Measurements from ENCODE around the gene GET4.
"Not testable (repeated sequence)": the region's sequence is repeated elsewhere in the genome, so short reads cannot be mapped to it uniquely, and the experiment has no call there.

GET4 gene

DNA sequence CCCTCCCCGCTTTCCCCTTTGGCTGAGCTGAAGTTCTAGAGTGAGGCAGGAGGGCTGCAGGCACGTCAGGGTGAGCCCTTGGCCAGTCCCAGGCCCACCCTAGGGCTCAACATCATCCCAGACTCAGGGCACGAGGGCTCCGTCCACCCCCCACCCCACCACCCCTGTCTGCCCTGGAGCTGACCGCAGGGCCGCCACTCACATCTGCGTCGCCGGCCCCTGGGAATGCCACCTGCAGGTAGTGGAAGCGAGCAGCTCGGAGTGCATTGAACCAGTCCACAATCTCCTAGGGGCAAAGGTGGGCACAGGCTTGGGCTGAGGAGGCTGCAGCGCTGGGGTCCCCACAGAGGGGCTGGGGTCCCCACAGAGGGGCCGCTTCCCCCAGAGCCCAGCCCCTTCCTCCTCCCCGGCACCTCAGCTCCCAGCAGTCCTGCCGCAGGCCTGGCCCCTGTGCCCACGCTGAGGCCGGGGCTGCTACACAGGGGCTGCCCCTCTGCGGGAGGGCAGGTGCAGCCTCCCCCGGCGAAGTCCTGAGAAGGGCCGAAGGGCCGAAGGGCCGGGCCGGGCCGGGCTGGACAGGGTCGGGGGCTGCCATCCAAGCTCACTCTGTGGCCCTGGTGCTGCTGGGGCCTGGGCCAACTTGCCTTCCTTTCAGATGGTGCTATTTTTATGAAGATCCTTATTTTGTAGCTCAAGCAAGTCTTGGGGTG is 24.1 kb downstream of the GET4 start:
- DNase-seq: no peak

DNA sequence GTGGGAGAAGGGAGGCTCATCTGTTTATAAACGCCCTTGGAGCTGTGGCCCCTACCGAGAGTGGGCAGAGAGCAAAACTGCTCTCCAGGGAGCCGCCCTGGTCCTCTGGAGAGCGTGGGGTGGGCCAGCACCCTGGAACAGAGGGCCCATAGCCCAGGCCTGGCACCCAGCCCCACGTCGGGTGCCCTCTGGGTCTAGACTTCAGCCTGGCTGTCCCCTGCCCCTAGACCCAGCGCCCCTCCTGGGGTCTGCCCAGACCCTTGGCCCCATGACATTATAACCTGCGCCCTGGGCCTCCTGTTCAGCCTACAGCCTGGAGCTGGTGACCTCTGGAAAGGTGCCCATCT is 24.7 kb downstream of the GET4 start:
- no peak for DNase-seq

DNA sequence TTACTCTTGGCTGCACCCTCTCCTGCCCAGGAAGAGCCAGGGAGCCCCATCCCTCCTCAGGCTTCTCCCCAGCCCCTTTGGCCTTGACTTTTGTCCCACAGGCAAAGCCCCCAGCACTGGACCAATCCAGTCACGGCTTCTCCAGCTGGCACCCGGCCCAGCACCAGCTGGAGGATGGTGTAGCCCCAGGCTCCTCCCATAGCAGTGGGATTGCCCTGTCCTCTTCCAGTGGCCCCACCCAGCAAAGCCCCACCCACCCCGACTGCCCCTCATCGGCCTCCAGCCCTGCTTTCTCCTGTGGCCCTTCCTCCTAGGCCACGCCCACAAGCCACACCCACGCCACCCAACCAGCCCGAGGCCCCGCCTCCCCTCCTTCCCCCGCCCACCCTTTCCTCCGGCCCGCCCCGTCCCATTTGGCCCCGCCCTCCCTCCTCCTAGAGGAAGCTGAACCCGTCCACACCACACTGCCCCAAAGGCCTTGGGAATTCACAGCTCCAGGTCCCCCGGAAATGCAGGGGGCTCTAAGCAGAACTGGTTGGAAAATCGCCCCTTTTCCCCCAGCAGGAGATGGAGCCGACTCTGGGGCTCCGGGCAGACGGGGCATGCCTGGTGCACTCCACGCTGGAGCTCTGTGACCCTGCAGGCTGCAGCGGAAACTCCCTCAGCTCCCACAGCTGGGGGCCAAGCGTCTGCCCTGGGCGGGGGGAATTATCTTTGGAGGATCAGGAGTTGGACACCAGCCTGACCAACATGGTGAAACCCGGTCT is 25.2 kb downstream of the GET4 start:
- peak; percentile 94 for DNase-seq

DNA sequence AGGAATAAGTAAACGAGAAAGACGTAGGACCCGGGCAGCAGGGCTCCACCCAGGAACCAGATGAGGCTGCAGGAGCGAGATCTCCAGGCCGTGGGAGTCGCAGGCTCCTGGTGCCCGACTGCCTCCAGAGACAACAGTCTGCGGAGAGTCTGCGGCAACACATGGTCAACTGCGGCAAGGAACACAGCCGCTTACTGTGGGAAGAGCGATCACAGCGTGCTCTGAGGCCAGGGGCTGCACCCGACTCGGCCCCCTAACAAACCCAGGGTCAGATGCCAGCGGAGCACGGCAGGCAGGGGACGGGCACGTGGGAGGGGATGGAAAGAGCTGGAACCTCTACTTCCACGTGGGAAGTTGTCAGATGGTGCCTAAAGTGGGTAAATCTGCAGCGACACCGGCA is 26.6 kb downstream of the GET4 start:
- DNase-seq: no peak

DNA sequence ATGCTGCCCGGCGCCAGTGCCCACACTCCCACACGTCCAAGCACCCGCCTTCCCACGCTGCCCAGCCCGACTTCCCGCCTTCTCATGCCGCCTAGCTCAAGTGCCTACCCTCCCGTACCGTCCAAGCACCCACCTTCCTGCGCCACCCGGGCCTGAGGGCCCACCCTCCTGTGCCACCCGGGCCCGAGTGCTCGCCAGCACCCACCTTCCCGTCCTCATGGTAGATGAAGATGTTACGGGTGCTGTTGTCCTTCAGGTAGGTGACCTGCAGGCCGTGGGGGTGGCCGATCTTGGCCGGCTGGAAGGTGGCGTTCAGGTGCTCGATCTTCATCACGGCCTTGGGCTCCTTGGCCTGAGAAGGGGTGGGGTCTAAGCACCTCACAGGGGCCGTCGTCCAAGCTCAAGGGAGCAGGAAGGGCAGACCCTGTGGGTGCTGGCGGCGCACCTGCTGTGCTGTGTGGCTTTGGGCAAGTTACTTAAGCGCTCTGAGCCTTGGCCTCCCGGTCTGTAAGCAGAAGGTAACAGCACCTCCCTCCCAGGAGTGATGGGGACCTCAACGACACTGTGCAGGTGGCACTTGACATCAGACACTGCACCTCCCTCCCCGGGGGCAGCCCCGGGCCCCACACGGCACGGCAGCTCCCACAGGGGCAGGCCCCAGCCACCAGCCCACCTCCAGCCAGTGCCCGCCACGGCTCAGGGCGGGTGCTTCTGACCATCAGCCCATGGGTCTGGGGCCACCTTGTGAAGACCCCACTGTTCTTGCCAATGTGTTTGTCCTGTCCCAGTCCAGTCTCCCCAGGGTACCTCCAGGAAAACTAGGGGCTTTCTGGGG is 27.8 kb downstream of the GET4 start:
- DNase-seq: no peak

DNA sequence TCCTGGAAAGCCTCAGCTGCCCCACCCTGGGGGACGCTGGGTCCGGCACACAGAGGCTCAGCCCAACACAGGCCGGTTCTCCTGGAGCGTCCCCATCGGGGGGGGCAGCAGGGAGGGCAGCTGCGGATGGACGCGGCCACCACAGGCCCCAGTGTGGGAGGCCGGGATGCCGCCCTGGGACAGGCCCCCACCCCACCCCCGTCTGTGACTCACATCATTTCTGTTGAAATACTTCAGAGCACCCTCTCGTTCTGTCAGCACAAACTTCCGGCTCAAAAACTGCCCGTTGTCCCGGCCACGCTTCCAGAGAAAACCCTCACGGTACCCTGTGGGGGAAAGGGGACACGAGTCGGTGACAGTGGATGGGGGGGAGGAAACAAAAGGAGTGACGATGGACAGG is 28.5 kb downstream of the GET4 start:
- DNase-seq: peak; percentile 56

DNA sequence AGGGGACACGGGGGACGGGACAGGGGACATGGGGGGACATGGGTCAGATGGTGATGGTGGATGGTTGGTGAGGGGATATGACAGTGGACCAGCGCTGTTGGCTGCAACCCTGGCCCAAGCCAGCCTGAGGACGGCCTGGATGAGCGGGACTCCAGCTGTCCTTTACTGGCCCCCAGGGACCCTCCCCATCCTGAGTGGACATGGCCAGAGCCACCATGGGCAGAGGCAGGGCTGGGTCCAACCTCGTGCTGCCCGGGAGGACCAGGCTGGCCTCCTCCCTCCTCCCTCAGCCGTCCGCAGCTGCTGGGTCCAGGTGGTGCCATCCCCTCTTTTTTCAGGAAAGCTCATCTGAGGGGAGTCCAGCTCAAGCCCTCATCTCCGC is 30.4 kb downstream of the GET4 start:
- DNase-seq: no peak

DNA sequence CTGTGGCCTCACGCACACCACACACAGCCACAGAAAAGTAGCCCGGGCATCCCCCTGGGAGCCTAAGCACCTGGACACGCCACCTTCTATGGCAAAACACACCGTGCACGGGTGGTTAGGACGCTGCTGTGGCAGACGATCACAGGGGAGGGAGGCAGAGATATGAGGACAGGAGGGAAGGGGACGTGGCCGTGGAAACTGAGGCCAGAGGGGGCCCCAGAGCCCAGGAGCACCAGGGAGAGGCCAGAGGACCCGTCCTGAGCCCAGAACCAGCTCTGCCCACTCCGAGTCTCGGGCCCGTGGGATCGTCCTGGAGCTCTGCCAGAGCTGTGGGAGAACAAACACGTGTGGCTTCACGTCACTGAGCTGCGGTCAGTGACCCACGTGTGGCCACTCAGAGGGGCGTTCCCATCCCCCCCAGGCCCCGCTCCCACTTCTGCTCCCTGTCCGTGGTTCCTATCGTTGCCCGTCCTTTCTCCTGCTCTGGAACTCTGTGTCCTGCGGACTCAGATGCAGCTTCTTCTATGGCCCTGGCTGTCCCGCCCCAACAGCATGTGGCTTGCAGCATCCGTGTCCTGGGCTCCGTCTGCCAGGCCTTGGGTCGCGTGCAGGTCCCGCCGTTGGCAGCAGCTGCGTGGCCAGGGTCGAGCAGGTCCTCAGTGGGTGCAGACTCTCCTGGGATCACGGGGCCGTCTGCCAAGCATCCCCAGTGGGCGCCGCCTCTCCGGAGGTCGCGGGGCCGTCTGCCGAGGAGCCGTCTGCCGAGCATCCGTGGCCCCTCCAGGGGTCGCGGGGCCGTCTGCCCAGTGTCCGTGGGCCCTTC is 31.0 kb downstream of the GET4 start:
- DNase-seq: no peak

DNA sequence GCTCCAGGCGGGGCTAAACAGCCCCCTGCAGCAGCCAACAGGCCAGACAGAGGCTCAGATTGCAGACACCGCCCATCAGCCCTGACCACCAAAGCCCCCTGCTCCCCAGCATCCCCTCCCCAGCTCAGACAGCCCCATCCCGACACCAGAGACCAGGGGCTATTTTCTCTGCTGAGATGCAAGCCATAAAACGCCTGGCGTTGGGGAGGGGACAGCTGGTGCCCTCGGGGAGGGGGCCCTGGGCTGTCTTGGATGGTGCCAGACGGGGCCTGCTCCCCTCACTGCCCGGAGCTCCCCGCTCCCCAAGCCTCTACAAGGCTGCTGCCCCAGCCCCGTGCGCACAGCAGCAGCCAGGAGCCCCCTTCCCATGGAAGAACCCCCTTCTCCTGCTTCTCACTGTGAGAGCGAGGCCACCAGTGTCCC is 31.8 kb downstream of the GET4 start:
- DNase-seq: no peak

DNA sequence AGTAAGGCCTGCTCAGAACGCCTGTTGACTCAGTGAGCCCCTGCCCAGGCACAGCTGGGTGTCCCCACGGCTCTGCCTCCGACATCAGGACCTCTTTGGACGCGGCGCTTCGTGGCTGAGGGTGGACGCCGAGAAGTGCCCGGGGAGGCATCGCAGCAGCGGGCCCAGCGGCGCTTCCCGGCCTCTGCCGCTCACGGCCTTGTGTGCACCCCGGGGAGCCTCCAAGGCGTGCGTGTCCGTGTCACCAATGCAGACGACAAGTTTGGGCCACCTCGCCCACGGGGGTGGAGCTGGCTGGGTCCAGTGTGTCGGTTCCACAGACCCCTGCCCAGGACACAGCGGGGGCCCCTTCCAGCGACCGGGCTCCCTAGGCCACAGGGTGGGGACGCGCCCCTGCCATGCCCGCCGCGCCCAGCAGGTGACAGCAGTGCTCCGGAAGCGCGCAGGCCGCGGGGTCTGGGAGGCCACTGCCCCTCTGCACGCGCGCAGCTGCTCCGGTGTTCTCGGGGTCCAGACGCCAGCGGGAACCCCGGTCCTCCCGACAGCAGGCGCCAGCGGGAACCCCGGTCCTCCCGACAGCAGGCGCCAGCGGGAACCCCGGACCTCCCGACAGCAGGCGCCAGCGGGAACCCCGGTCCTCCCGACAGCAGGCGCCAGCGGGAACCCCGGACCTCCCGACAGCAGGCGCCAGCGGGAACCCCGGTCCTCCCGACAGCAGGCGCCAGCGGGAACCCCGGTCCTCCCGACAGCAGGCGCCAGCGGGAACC is 32.4 kb downstream of the GET4 start:
- not testable (repeated sequence) for DNase-seq

DNA sequence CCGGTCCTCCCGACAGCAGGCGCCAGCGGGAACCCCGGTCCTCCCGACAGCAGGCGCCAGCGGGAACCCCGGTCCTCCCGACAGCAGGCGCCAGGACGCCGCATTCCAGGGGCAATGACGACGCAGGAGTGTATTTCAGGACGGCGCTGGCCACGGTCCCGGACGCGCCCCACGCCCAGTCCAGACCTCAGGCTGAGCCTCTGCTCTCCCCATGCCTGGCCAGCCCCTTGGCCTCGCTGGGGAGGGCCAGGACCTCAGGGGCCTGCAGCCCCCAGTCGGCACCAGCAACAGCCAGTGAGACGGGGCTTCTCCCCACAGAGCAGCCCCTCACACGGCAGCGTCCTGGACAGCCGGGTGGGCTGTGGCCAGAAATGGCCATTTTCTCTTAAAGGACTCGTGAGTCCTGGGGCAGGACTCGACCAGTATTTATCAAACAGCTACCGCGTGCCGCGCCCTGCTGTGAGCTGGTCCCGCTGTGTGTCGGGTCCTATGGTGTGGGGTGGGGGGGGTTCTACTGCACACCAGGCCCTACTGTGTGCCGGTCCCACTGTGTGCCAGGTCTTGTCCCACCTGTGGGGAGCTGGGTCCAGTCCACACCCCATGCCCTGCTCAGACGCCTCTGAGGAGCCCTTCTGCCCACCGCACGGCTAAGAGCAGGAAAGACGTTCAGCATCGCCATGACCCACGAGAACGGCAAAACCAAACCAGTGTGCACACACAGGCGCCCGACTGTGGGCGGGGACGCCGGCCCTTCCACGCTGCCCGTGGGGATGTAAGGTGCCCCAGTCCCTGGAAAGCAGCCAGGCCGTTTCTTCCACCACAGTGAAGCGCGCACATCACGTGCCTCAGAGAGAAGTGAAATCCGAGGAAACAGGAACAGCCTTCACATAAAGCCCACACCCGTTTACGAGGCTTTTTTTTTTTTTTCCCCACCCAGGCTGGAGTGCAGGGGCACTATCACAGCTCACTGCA is 33.3 kb downstream of the GET4 start:
- no peak for DNase-seq

DNA sequence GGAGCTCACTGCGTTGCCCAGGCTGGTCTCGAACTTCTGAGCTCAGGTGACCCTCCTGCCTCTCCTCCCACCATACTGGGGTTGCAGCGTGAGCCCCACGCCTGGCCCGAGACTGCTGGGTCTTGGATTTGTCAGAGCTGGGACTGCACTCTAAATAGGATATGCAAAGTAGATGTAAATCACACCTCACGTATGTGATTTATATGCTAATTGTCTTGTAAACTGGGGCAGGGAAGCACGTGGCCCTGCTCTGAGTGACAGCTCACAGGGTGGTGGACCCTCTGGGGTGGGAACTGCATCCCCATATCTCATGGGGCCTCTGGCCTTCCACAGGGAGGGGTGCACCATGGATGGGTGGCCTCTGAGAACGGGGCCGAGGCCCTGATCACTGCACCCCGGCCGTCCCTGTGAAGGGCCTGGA is 34.1 kb downstream of the GET4 start:
- DNase-seq: no peak

DNA sequence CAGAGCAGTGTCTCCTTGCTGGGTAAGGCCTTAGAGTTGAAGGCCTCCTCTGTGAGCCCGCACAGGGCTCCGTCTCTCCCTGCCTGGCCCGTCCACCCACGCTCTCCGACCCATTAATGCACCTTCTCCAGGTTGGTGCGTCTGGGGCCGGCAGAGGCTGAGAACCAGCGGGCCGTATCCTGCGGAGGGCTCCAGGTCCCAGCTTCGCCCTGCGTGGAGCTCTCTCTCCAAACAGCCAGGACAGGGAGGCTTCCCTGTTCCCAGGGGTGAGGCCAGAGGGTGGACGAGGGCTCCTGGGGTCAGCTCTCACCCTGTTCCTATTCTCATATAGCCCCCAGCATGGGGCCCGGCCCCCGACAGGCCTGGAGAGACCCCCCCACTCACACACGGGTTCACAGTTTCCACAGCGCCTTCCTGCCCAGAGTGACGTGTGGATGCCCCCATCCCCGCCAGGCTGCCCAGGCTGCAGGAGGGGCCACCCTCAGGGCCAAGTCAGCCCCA is 34.6 kb downstream of the GET4 start:
- no peak for DNase-seq

DNA sequence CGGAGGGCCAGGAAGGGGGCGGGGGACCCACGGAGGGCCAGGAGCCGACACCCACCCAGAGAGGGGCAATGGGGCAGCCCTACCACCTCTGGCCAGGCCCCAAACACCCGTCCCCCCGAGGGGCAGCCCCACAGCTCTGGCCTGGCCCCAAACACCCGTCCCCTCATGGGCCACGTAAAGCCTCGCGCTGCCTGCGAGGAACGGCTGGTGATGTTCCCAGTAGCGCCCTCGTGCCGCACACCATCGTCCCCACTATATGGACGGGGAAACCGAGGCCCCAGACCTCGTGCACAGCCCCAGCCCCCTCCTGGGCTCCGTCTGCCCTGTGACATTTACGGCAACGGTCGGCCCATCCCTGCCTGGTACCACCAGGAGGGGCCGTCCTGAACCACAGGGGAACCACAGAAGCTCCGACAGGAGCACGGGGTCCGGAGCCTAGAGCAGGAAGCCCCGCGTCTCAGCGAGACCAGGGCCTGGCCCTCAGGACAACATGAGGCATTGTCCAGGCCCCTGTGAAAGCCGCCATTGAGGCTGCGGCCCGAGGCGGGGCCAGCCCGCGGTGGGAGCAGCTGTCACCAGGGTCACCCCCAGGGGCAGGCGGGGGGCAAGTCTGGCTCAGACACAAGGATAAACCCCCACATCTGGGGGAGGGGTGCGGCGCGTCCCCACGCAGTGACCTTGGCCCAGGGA is 35.6 kb downstream of the GET4 start:
- DNase-seq: no peak

DNA sequence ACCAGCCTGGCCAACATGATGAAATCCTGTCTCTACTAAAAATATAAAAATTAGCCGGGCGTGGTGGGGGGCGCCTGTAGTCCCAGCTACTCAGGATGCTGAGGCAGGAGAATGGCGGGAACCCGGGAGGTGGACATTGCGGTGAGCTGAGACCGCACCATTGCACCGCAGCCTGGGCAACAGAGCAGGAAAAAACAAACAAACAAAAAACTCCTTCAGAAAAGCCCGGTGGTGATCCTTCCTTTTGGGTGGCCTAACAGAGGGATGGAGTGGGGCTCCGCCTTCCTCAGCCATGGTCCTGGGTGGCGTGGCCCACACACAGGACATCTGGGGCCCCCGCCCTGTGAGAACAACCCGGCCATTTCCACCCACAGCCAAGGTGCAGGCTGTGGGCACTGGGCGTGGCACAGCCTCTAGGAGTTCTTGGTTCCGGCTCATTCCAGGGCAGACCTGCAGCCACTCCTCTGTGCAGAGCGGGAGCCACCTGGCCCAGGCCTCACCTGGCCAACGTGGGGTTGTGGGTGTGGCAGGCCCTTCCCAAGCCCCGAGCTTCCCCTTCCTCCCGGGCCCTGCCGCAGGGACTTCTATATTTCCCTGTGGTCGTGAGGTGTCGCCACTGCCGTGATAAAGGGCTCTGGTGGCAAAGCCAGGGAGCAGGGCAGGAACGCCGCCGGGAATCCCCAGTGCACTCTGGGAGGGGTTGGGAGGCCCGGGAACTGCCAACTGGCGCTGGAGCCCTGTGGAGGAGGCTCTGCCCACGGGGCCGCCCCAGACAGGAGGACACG is 37.6 kb downstream of the GET4 start:
- no peak for DNase-seq

DNA sequence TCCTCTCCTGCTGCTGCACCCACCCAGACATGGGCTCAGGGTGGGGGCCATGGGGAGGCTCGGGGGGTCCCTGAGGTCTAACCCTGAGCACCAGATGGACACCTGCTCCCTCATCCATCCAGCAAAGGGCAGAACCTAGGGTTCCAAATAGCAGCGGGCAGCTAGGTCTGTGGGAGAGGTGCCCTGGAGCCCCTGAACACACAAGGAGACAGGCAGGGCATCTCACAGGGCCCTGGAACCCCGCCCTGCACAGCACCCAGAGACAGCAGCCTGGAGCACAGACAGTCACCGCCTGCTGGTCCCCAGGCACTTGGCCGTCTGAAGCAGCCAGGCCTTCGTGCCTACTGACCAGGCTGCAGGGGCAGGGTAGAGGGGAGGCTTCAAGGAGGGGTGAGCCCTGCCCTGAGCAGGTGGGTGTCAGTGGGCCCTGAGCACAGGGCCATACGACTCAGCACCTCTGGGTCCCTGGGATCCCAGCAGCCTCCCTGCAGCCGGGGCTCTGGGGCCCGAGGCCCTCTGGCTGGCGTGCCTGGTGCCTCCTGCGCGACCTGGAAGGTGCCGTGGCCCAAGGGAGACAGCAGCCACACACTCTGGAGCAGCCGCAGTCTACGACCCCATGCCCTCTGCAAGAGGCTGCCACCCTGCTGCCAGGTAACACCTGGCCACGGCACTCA is 38.3 kb downstream of the GET4 start:
- DNase-seq: no peak

DNA sequence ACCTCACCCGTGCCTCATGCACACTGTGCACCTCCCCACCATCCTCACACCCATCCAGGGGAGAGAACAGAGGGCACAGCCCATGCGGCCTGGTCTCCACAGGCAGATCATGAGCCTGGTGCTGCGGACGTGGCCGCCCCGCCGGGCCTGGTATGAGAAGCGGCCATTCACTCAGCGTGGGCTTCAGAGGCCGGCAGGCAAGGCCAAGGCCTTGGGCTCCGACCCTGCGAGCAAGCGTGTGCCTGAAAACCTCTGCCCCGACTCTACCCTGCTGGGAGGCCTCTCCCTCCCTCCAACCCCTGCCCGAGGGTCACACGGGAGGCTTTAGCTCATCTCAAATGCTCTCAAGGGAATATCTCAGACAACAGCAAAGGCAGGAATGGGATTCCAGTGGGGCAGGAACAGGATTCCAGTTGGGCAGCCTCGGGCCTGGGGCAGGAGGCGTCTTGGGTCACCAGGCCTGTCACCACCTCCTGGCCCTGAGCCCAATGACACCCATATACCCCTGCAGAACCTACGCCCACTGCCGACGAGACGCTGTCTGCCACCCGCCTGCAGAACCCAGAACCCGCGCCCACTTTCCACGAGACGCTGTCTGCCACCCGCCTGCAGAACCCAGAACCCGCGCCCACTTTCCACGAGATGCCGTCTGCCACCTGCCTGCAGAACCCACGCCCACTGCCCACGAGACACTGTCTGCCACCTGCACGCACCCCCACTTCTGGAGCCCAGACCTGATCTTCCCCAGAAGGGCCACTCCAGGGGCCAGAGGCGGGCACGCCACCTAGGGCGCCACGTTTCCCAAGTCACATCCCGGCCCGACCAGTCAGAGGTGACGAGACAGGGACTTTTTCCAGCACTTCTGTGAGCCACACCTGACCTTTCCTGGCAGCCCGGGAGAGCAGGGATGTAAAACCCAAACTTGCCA is 39.2 kb downstream of the GET4 start:
- DNase-seq: no peak
